Smooth muscle cell of the brain vasculature (primary cell): ENCODE measurements around the gene RNASE13.
"Not testable (repeated sequence)": the region's sequence is repeated elsewhere in the genome, so short reads cannot be mapped to it uniquely, and the experiment has no call there.

ENCODE experiments used
- DNase-seq: peaks from one replicate; pipeline ENCODE4 v3.0.0-alpha.2; 2012; ENCODE audit warnings: low read depth, low spot score

Gene RNASE13

GRCh38 chr14:21023174-21023573 lies 11.4 kb downstream of the RNASE13 start:
- no peak for DNase-seq

GRCh38 chr14:21022686-21023085 lies 11.9 kb downstream of the RNASE13 start:
- no peak for DNase-seq

- no peak for DNase-seq
Measured at GRCh38 chr14:21020977-21021545, 13.5 kb downstream of the RNASE13 start.

GRCh38 chr14:21019366-21019765 lies 15.2 kb downstream of the RNASE13 start:
- no peak for DNase-seq

GRCh38 chr14:21018781-21019180 lies 15.8 kb downstream of the RNASE13 start:
- no peak for DNase-seq

GRCh38 chr14:21018286-21018685 lies 16.3 kb downstream of the RNASE13 start:
- no peak for DNase-seq

GRCh38 chr14:21017528-21018245 lies 16.9 kb downstream of the RNASE13 start:
- DNase-seq: no peak

- no peak for DNase-seq
Measured at GRCh38 chr14:21016413-21017190, 18.0 kb downstream of the RNASE13 start.

GRCh38 chr14:21015312-21015711 lies 19.3 kb downstream of the RNASE13 start:
- no peak for DNase-seq

- DNase-seq: peak; percentile 83
Measured at GRCh38 chr14:21014761-21015190, 19.8 kb downstream of the RNASE13 start.

- DNase-seq: no peak
Measured at GRCh38 chr14:21011136-21011535, 23.5 kb downstream of the RNASE13 start.

- not testable (repeated sequence) for DNase-seq
Measured at GRCh38 chr14:21009721-21010120, 24.9 kb downstream of the RNASE13 start.

- DNase-seq: no peak
Measured at GRCh38 chr14:21003788-21004346, 30.7 kb downstream of the RNASE13 start.

- no peak for DNase-seq
Measured at GRCh38 chr14:21001218-21001617, 33.4 kb downstream of the RNASE13 start.

- no peak for DNase-seq
Measured at GRCh38 chr14:20999591-20999990, 35.0 kb downstream of the RNASE13 start.

- peak; percentile 45 for DNase-seq
Measured at GRCh38 chr14:20998674-20999366, 35.8 kb downstream of the RNASE13 start, which contains the start of gene SLC39A2. Gene SLC39A2 (plus strand): TSS chr14:20999293. CDS start chr14:20999447, 154 bp downstream.

- DNase-seq: no peak
Measured at GRCh38 chr14:20998139-20998538, 36.5 kb downstream of the RNASE13 start.

GRCh38 chr14:20997564-20997963 lies 37.0 kb downstream of the RNASE13 start:
- no peak for DNase-seq

GRCh38 chr14:20997115-20997514 lies 37.5 kb downstream of the RNASE13 start:
- DNase-seq: no peak

GRCh38 chr14:20996521-20996920 lies 38.1 kb downstream of the RNASE13 start:
- no peak for DNase-seq

GRCh38 chr14:20989787-20990600 lies 44.6 kb downstream of the RNASE13 start, which contains the start of gene METTL17:
Gene METTL17 (plus strand): TSS chr14:20989980. CDS start chr14:20990003, 23 bp downstream.
- DNase-seq: peak; percentile 89
